ENCODE data around the gene FRAT1.

FRAT1 gene

GRCh38 chr10:97336006-97336405 lies 16.9 kb downstream of the FRAT1 start:
- Histone ChIP-seq H2AFZ (ENCODE audit: low read length) (no peak overlapping the region), H3K9ac (ENCODE audit: low read length) (no peak overlapping the region)
- no peak for TF ChIP-seq EZH2 (IDR thresholded peaks at IDR 0.05; ENCODE audit: borderline replicate concordance, low read length)
- TF ChIP-seq CTCF (IDR thresholded peaks at IDR 0.05; ENCODE audit: low read length), result no peak

GRCh38 chr10:97336446-97336845 lies 17.4 kb downstream of the FRAT1 start:
- H4K20me1 ChIP-seq (ENCODE audit: insufficient read depth, low read length), result no peaks in the 10 kb centered on the region
- peaks cover 29% of the 10 kb centered on the region for H3K4me1 ChIP-seq (ENCODE audit: insufficient read depth, low read length, severe bottlenecking)
- no peak for TF ChIP-seq EZH2 (IDR thresholded peaks at IDR 0.05; ENCODE audit: borderline replicate concordance, low read length)
- no peak for TF ChIP-seq CTCF (IDR thresholded peaks at IDR 0.05; ENCODE audit: low read length)
- H3K4me2 ChIP-seq (ENCODE audit: low read length), result no peak overlapping the region
- H3K9me3 ChIP-seq (ENCODE audit: low read length), result no peaks in the 10 kb centered on the region
- H3F3A ChIP-seq (ENCODE audit: insufficient read depth, low read length), result no peaks in the 10 kb centered on the region
- H3K9me2 ChIP-seq (ENCODE audit: low read depth, low read length), result no peaks in the 10 kb centered on the region
- H3K79me2 ChIP-seq (ENCODE audit: insufficient read depth, low read length), result no peaks in the 10 kb centered on the region
- no peak overlapping the region for H3K4me3 ChIP-seq (ENCODE audit: low read depth, low read length, poor library complexity, severe bottlenecking)
- H3K9ac ChIP-seq (ENCODE audit: low read length), result no peak overlapping the region
- H3K36me3 ChIP-seq (ENCODE audit: insufficient read depth, low read length), result no peaks in the 10 kb centered on the region
- no peak overlapping the region for H3K27ac ChIP-seq (ENCODE audit: low read depth, low read length, poor library complexity, severe bottlenecking)
- no peaks in the 10 kb centered on the region for H3K27me3 ChIP-seq (ENCODE audit: insufficient read depth, low read length)
- H2AFZ ChIP-seq (ENCODE audit: low read length), result no peak overlapping the region

More at GRCh38 chr10:97336006-97336405, 16.9 kb downstream of the FRAT1 start:
- Histone ChIP-seq H3K4me1 (ENCODE audit: insufficient read depth, low read length, severe bottlenecking) (peaks cover 29% of the 10 kb centered on the region), H3K4me3 (ENCODE audit: low read depth, low read length, poor library complexity, severe bottlenecking) (no peak overlapping the region), H3K36me3 (ENCODE audit: insufficient read depth, low read length) (no peaks in the 10 kb centered on the region), H3K27me3 (ENCODE audit: insufficient read depth, low read length) (no peaks in the 10 kb centered on the region), H3K9me2 (ENCODE audit: low read depth, low read length) (no peaks in the 10 kb centered on the region), H3K9me3 (ENCODE audit: low read length) (no peaks in the 10 kb centered on the region), H3K79me2 (ENCODE audit: insufficient read depth, low read length) (no peaks in the 10 kb centered on the region), H3F3A (ENCODE audit: insufficient read depth, low read length) (no peaks in the 10 kb centered on the region), H3K27ac (ENCODE audit: low read depth, low read length, poor library complexity, severe bottlenecking) (no peak overlapping the region), H3K4me2 (ENCODE audit: low read length) (no peak overlapping the region), H4K20me1 (ENCODE audit: insufficient read depth, low read length) (no peaks in the 10 kb centered on the region)

- TF ChIP-seq EZH2 (IDR thresholded peaks at IDR 0.05; ENCODE audit: borderline replicate concordance, low read length) (no peak), CTCF (IDR thresholded peaks at IDR 0.05; ENCODE audit: low read length) (no peak)
- no peak overlapping the region for H3K4me3 ChIP-seq (ENCODE audit: low read depth, low read length, poor library complexity, severe bottlenecking)
- no peak overlapping the region for H3K4me2 ChIP-seq (ENCODE audit: low read length)
- H3K79me2 ChIP-seq (ENCODE audit: insufficient read depth, low read length), result no peaks in the 10 kb centered on the region
- no peaks in the 10 kb centered on the region for H3K9me3 ChIP-seq (ENCODE audit: low read length)
- no peak overlapping the region for H3K9ac ChIP-seq (ENCODE audit: low read length)
- H3F3A ChIP-seq (ENCODE audit: insufficient read depth, low read length), result no peaks in the 10 kb centered on the region
- no peaks in the 10 kb centered on the region for H4K20me1 ChIP-seq (ENCODE audit: insufficient read depth, low read length)
- H3K9me2 ChIP-seq (ENCODE audit: low read depth, low read length), result no peaks in the 10 kb centered on the region
- peaks cover 28% of the 10 kb centered on the region for H3K4me1 ChIP-seq (ENCODE audit: insufficient read depth, low read length, severe bottlenecking)
- H3K36me3 ChIP-seq (ENCODE audit: insufficient read depth, low read length), result no peaks in the 10 kb centered on the region
- no peak overlapping the region for H2AFZ ChIP-seq (ENCODE audit: low read length)
- H3K27me3 ChIP-seq (ENCODE audit: insufficient read depth, low read length), result no peaks in the 10 kb centered on the region
- H3K27ac ChIP-seq (ENCODE audit: low read depth, low read length, poor library complexity, severe bottlenecking), result no peak overlapping the region
These were observed 18.1 kb downstream of the FRAT1 start for GRCh38 chr10:97336942-97337831.
